ENCODE data around the gene RALGAPA1.
"Not testable (repeated sequence)": the region's sequence is repeated elsewhere in the genome, so short reads cannot be mapped to it uniquely, and the experiment has no call there.

Gene RALGAPA1

DNA sequence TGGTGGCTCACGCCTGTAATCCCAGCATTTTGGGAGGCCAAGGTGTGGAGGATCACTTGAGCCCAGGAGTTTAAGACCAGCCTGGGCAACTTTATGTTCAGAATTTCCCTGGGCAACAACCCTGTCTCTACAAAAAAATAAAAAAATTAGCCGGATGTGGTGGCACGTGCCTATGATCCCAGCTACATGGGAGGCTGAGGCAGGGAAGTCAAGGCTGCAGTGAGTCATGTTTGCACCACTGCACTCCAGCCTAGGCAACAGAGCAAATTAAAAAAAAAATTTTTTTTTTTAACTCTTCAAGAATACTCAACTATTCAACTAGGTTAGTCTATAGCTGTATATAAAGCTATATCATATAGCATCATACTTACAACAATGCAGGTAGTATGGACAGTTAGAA, 113.0 kb downstream of the RALGAPA1 start:
- DNase-seq = no peak

- no peak for DNase-seq
Measured at GRCh38 chr14:35695647-35696046, 113.4 kb downstream of the RALGAPA1 start.

DNA sequence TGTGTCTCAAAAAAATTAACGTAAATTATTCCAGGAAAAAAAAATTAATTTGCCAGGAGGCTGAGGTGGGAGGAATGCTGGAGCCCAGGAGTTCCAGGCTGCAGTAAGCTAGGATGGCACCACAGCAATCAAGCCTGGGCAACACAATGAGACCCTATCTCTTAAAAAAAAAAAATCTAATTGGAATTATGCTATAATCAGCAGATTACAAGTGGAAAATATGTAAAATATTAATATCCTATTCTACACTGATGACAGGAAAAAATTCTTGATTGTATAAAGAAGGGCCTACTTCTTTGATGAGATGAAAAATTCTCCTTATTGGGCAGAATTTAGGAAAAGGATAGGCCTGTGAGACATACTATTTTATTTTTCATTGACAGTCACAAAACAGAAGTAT, 114.0 kb downstream of the RALGAPA1 start:
- DNase-seq = no peak

- no peak for DNase-seq
Measured at GRCh38 chr14:35689000-35689460, 120.1 kb downstream of the RALGAPA1 start.

DNA sequence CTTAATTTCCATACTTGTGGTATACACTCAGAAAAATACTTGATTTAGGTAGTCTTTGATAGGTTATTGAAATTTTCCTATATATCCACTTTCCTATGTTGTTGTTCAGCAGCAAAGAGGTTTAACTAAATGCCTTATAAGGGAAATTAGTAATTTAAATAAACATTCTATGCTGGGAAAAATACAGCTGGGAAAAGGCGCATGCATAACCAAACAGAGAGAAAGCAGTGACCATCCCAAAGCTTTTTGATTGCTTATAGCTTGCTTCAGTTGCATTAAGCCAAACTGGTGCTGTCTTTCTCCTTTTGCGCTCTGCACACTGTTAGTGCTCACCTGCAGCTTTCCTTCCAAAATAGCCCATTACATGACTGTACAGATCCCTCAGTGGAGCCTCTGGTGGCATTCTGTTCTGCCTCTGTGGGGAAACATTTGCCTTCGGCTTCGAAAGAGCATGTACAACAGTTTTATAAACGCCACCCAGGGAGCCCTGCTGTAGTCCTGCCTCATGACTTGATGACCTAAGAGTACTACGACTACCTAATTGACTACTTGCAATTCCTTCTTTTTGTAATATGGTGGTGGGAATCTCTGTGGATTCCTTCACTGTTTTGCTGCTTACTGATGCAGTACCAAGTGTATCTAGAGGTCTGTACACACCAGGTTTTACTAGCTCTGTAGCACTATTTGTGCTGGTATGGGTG, 120.8 kb downstream of the RALGAPA1 start:
- no peak for DNase-seq

GRCh38 chr14:35687335-35687939, 121.7 kb downstream of the RALGAPA1 start:
- DNase-seq = peak; percentile 52

DNA sequence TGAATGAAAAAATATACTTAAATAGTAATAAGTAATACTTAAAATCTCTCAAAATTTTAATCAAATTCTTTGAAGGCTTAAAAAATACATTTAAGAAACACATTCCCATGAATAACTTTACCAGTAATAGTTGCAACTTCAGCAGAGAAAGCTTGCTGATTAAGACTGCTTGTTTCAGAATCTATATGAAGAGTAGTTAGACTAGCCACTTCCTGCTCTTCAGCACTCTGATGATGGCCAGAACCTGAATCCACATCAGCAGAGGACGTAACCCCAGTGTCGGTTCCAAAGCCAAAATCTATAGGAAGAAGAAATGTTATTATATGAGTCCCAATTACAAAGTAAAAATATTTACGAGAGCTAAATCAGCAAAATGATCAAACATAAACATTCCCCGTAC, 125.4 kb downstream of the RALGAPA1 start:
- not testable (repeated sequence) for DNase-seq

- no peak for DNase-seq
Measured at GRCh38 chr14:35682802-35683201, 126.3 kb downstream of the RALGAPA1 start.

- DNase-seq = no peak
Measured at GRCh38 chr14:35678403-35679028, 130.6 kb downstream of the RALGAPA1 start.

- DNase-seq = no peak
Measured at GRCh38 chr14:35669782-35670181, 139.3 kb downstream of the RALGAPA1 start.

DNA sequence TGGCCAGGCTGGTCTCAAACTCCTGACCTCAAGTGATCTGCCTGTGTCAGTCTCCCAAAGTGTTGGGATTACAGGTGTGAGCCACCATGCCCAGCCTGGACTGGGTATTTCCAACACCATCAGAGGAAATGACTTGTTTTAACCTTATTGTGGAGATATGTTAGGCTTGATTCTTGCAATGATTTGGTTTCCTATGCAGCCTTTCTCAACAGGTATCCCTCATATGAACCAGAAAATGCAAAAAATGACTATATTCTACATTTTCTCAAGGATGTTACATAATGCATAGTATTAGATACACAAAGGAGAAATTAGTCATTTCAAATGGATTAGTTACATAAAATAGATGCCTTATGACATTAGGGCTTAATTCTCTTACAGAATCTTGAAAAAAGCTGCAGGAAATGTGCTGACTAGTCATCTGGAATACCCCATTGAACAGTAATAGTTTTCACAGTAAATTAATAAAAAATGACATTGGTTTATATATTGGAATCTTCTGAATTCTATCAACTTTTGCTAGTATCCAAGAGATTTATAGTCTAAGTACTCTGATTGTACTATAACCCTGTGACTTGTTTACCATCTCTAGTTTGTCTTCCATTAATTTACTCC, 142.6 kb downstream of the RALGAPA1 start:
- DNase-seq = no peak

GRCh38 chr14:35661875-35662274, 147.2 kb downstream of the RALGAPA1 start:
- no peak for DNase-seq

DNA sequence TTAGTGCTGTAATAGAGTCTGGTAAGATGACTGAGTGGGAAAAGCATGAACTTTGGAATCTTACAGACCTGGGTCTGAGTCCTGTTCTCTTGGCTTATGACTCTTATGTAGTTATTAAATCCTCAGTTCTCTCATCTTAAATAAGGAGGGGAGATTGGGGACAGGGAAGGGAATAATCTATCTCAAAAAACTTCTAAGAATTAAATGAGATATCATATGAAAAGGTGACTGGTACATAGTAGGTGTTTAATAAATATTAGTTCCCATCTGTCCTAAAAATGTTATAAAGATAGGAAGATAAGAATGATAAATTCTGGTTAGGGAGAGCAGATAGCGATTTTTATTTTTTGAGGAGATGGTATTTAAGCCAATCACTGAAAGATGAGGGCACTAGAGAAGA, 156.1 kb downstream of the RALGAPA1 start:
- no peak for DNase-seq

GRCh38 chr14:35643513-35643912, 165.6 kb downstream of the RALGAPA1 start:
- no peak for DNase-seq

GRCh38 chr14:35637851-35638250, 171.2 kb downstream of the RALGAPA1 start:
- DNase-seq = no peak

- DNase-seq = no peak
Measured at GRCh38 chr14:35637269-35637668, 171.8 kb downstream of the RALGAPA1 start.

- no peak for DNase-seq
Measured at GRCh38 chr14:35632676-35633075, 176.4 kb downstream of the RALGAPA1 start.

DNA sequence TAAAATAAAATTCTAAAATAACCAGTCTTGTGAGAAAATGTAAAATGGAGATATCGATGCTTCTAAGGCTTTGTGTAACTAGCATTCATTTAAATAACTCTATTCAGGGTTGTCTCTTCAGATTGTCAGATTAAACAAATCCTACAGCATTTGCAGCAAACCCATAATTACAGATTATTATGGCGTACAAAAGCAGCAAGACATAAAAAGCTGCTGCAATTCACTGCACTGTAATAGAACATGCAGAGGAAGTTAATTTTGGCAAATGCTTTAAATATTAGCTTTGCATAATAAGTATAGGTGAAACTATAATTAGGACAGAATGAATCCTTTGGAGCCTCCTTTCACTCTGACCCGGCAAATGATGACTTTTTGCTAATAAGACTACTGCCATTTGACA, 176.8 kb downstream of the RALGAPA1 start:
- DNase-seq = no peak

GRCh38 chr14:35631071-35631805, 177.9 kb downstream of the RALGAPA1 start:
- DNase-seq = no peak

DNA sequence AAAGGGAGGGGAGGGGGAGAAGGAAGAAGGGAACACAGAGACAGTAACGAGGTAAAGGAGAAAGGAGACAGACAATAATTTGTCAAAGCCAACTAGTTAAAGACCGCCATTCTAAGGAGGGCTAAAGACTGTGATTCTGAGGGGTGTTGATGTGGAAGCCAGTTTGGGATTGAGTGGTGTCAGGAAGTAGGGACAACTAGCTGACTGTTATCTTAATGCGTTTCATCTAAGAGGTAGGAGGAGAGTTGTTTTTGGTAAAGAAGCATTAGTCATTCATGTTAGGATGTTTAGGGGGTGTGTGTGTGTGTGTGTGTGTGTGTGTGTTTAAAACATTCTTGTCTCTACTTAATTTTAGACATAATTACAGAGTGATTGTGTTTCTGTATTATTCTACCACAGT, 180.1 kb downstream of the RALGAPA1 start:
- DNase-seq = no peak

DNA sequence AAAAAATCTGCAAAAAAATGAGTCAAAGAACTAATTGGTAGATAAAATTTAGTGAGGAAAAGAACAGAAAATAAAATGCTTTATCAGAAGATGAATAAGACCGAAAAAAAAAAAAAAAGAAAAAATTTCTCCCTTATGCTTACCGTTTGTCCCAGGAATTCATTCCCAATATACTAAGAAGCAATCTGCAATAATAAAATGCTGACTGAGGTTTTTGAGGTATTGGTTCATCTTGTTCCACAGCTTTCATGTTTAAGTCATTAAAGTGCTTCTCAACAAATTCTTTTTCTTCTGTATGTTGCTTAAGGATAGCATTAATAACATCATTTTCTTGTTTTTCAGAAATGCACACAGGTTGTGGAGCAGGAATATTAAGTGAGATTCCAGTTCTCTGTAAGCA, 182.1 kb downstream of the RALGAPA1 start:
- not testable (repeated sequence) for DNase-seq

GRCh38 chr14:35621996-35622395, 187.1 kb downstream of the RALGAPA1 start:
- DNase-seq = not testable (repeated sequence)

- not testable (repeated sequence) for DNase-seq
Measured at GRCh38 chr14:35619998-35620397, 189.1 kb downstream of the RALGAPA1 start.
